GM12891 (cell line): Measurements from ENCODE around the gene PKNOX2.

ENCODE experiments used
- POLR2A ChIP-seq: IDR thresholded peaks from 2 replicates; pipeline ENCODE4 v1.6.1; 2011; ENCODE audit warnings: low read depth, low read length, control low read depth
- POLR2AphosphoS5 ChIP-seq: IDR thresholded peaks from 2 replicates; pipeline ENCODE4 v1.6.1; 2011; ENCODE audit warnings: low read depth, low read length, control low read depth
- POU2F2 ChIP-seq: IDR thresholded peaks from 2 replicates; pipeline ENCODE4 v1.6.1; 2011; ENCODE audit warnings: low read depth, mild to moderate bottlenecking, control low read depth, low read length, moderate library complexity
- TAF1 ChIP-seq: IDR thresholded peaks from 2 replicates; pipeline ENCODE4 v1.6.1; 2011; ENCODE audit warnings: low read depth, low read length, control low read depth

GRCh38 chr11:125201525-125202141, 37.1 kb downstream of the PKNOX2 start:
- TF ChIP-seq POLR2A (no peak), TAF1 (no peak), POU2F2 (no peak), POLR2AphosphoS5 (no peak)
